Fibroblast of the aortic adventitia (primary cell): ENCODE measurements around the gene HEATR1. TPM values are rescaled to one million over a fixed set of nuclear protein-coding genes. Genes with fewer than 3 reads are reported as not detected.

Experiments
- DNase-seq: peaks from one replicate; pipeline ENCODE4 v3.0.0-alpha.2; 2010; ENCODE audit warnings: low read depth
- H3K4me3 ChIP-seq: 2 replicates; pipeline ENCODE4 v1.5.1; 2011; ENCODE audit warnings: low read depth, mild to moderate bottlenecking, control low read depth, low read length, moderate library complexity
- CTCF ChIP-seq: IDR thresholded peaks from 2 replicates; pipeline ENCODE4 v1.5.1; 2011; ENCODE audit warnings: mild to moderate bottlenecking, low read length, control low read depth, inconsistent platforms; ENCODE audit not compliant: insufficient read depth
- total RNA-seq: library from RNA; depleted of rRNA; stranded (reverse); fragments of >200 nt; gene quantifications from 2 replicates; pipeline ENCODE4 v1.2.3, GENCODE V29; 2012; ENCODE audit warnings: low replicate concordance

HEATR1 gene
- total RNA-seq, 1 donor, result 62.5 TPM

GRCh38 chr1:236532850-236533249 is 71.5 kb downstream of the HEATR1 start:
- TF ChIP-seq CTCF, result no peak

GRCh38 chr1:236530959-236531358 is 73.4 kb downstream of the HEATR1 start:
- no peak overlapping the region for H3K4me3 ChIP-seq
- DNase-seq, result no peak
- no peak for TF ChIP-seq CTCF

More at GRCh38 chr1:236532850-236533249, 71.5 kb downstream of the HEATR1 start:
- H3K4me3 ChIP-seq, result no peak overlapping the region
- DNase-seq, result no peak

GRCh38 chr1:236530286-236530685 is 74.0 kb downstream of the HEATR1 start:
- H3K4me3 ChIP-seq, result no peak overlapping the region
- no peak for TF ChIP-seq CTCF
- no peak for DNase-seq

GRCh38 chr1:236526079-236526478 is 78.2 kb downstream of the HEATR1 start:
- no peak overlapping the region for H3K4me3 ChIP-seq
- no peak for TF ChIP-seq CTCF
- DNase-seq, result no peak

GRCh38 chr1:236524895-236525184 is 79.5 kb downstream of the HEATR1 start:
- no peak for TF ChIP-seq CTCF
- no peak for DNase-seq
- H3K4me3 ChIP-seq, result peak overlapping the region; percentile 97

- peak; percentile 81 for DNase-seq
- peak overlapping the region; percentile 97 for H3K4me3 ChIP-seq
- TF ChIP-seq CTCF, result no peak
Measured at GRCh38 chr1:236524142-236524894, 80.0 kb downstream of the HEATR1 start.

GRCh38 chr1:236523704-236524141 is 80.6 kb downstream of the HEATR1 start, which contains the start of gene LGALS8:
LGALS8 (plus strand) TSS chr1:236523982; CDS start chr1:236526071, 2,089 bp downstream.
- H3K4me3 ChIP-seq, result peak within 1 kb of the TSS; percentile 97
- DNase-seq, result peak; percentile 75
- no peak for TF ChIP-seq CTCF
